Measurements from ENCODE around the gene USP21. TPM values are rescaled to one million over a fixed set of nuclear protein-coding genes. Genes with fewer than 3 reads are reported as not detected.
A peak's percentile ranks its signal among the peaks of the same experiment; 100 is the strongest.

The USP21 gene
- total RNA-seq, 1 donor from 2014 or later: 4.6 TPM

GRCh38 chr1:161192476-161193465 lies 33.5 kb downstream of the USP21 start:
- DNase-seq (ENCODE audit: low read depth, low spot score): no peak

GRCh38 chr1:161193561-161194235 lies 34.4 kb downstream of the USP21 start:
- DNase-seq (ENCODE audit: low read depth, low spot score): no peak

- DNase-seq (ENCODE audit: low read depth, low spot score): no peak
Measured at GRCh38 chr1:161195171-161195570, 35.9 kb downstream of the USP21 start.

GRCh38 chr1:161196111-161196510 lies 36.8 kb downstream of the USP21 start:
- no peak for DNase-seq (ENCODE audit: low read depth, low spot score)

- DNase-seq (ENCODE audit: low read depth, low spot score): no peak
Measured at GRCh38 chr1:161196521-161197451, 37.5 kb downstream of the USP21 start.

DNA sequence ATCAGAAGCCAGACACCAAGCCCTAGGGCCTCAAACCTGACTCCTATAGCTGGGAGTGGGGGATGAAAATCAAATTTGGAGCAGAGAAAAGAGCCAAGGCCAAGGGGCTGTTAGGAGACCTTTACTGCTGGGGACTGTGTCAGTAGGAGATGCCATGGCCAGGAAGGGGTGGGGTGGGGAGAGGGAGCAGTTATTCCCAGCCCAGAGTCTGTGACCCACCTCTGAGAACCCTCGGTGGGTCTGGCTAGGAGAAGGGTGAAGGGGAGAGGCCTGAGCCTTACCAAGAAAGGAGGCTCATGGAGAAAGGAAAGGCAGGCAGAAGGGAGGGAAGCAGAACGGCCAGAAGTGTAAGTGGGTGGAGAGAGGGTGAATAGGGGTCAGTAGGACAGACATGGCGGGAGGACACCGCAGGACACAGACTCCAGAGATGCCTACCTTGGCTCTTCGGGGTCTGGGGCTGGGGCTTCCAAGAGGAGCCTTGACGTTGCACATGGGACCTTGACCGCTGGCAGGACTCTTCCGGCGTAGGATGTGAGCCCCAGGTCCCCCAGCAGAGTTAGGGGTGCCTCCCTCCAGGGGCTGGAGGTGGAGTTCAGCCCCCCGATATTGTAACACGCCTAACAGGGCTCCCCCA lies 38.4 kb downstream of the USP21 start:
- DNase-seq (ENCODE audit: low read depth, low spot score): no peak

GRCh38 chr1:161198194-161198896 lies 39.0 kb downstream of the USP21 start:
- no peak for DNase-seq (ENCODE audit: low read depth, low spot score)

GRCh38 chr1:161198897-161199431 lies 39.7 kb downstream of the USP21 start, which contains the start of gene ADAMTS4:
Gene ADAMTS4 (minus strand): TSS chr1:161199054. CDS start chr1:161198627, 427 bp downstream.
- no peak for DNase-seq (ENCODE audit: low read depth, low spot score)

GRCh38 chr1:161199506-161200139 lies 40.3 kb downstream of the USP21 start:
- no peak for DNase-seq (ENCODE audit: low read depth, low spot score)

DNA sequence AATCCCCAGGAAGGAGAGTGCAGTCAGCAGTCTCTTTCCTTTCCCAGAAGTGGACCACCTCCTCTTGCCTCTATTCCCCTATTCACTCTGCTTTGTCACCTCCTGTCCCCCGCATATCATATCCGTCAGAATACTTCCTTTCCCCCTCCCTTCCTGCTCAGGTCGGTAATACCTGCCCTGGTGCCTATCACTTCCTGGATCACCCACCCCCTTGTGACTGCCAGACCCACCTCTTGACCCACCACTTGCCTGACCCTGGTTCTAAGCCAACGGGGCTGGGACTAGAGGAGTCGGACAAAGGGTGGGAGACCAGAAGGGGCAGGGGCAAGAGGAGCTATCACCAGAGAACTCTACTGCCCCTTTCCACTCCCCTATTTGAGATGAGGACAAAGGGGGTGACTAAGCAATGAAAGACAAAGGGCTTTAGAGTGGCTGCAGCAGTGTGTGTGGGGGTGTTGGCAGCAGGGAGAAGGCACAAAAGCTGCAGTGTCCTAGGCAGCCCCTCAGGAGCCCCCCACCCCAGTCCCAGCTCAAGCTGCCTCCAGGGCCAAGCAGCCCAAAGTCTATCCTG lies 41.2 kb downstream of the USP21 start:
- DNase-seq (ENCODE audit: low read depth, low spot score): no peak

DNA sequence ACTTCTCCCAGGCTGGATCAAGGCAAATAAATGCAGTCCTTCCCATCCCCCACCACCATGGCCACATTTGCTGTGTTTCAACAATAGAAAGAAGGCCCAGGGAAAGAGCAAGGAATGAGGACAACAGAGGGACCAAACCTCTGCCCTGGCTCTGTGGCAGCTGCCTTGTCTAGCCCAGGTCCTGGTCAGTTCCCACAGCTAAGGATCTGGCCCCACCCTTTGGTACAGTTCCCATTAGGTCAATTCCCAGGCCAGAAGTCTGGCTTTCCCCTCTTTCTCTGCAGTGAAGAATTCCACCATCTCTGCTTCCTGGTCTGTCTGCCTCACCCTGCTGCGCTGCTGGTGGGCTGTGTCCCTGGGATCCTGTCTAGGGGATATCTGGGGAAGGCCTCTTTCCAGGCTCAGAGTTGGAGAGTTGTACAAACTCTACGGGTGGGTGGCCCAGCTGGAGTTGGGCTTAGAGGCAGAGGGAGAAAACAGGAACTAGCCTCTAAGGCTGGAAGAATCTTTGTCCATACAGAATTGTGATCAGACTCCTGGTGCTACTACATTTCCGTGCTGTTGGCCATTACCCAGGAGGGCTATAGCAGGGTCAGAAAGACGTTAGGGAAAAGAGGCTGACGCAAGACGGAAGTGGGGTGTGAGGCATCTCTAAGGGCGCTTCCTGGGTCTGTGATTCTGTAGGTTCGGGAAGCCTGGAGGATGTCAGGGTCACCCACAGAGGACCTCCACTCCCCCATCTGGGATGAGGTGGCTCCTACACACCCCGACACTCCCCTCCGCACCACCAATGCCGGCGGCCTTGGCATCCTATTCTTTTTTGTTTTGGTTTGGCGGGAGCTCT lies 41.9 kb downstream of the USP21 start:
- no peak for DNase-seq (ENCODE audit: low read depth, low spot score)

- DNase-seq (ENCODE audit: low read depth, low spot score): peak; percentile 97
Measured at GRCh38 chr1:161201836-161202712, 42.8 kb downstream of the USP21 start, which contains the start of gene NDUFS2. Gene NDUFS2 (plus strand): TSS chr1:161202367. CDS start chr1:161202386, 19 bp downstream.

- DNase-seq (ENCODE audit: low read depth, low spot score): no peak
Measured at GRCh38 chr1:161206411-161207140, 47.3 kb downstream of the USP21 start.

- DNase-seq (ENCODE audit: low read depth, low spot score): no peak
Measured at GRCh38 chr1:161207173-161207572, 47.9 kb downstream of the USP21 start.

- DNase-seq (ENCODE audit: low read depth, low spot score): no peak
Measured at GRCh38 chr1:161209790-161210409, 50.6 kb downstream of the USP21 start.

DNA sequence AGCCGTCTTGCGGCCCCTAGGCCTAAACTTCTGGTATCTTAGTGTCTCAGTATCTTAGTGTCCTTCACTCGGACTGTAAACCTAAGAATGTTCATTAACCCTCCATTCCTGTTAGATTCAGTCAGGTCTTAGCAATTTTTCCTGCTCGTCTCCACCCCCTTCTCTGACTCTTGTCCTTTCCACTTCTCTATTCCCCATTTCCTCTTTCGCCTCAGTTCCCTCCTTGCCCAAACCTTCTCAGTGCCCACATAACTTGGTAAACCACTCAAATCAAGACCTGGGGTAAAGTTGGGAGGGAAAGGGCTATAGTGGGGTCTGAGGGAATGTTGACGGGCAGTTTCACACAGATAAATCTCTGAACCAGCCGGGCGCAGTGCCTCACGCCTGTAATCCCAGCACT lies 55.1 kb downstream of the USP21 start:
- DNase-seq (ENCODE audit: low read depth, low spot score): no peak
